C4-2B (cell line): ENCODE data around the gene GNAL.

Experiments
- ZFX ChIP-seq: fragments of 450-650 bp; IDR thresholded peaks from 2 replicates; pipeline ENCODE4 v1.6.1; 2017
- TF ChIP-seq, protein P1 (sequence below): fragments of 450-650 bp; conservative IDR thresholded peaks from 2 replicates; pipeline ENCODE4 v1.5.1; 2017; ENCODE audit warnings: mild to moderate bottlenecking

GRCh38 chr18:11845654-11846053 is 156.6 kb downstream of the GNAL start:
- TF ChIP-seq, protein P1, sequence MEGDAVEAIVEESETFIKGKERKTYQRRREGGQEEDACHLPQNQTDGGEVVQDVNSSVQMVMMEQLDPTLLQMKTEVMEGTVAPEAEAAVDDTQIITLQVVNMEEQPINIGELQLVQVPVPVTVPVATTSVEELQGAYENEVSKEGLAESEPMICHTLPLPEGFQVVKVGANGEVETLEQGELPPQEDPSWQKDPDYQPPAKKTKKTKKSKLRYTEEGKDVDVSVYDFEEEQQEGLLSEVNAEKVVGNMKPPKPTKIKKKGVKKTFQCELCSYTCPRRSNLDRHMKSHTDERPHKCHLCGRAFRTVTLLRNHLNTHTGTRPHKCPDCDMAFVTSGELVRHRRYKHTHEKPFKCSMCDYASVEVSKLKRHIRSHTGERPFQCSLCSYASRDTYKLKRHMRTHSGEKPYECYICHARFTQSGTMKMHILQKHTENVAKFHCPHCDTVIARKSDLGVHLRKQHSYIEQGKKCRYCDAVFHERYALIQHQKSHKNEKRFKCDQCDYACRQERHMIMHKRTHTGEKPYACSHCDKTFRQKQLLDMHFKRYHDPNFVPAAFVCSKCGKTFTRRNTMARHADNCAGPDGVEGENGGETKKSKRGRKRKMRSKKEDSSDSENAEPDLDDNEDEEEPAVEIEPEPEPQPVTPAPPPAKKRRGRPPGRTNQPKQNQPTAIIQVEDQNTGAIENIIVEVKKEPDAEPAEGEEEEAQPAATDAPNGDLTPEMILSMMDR: no peak
- TF ChIP-seq ZFX: no peak
